Parathyroid adenoma (tissue), 2 donors: ENCODE data around the gene RASA2.
A peak's percentile ranks its signal among the peaks of the same experiment; 100 is the strongest.

ENCODE experiments used
- H2AFZ ChIP-seq: fragments of 300-600 bp; sonication (generic); one replicate; pipeline ENCODE4 v1.7.0; 2017; ENCODE audit warnings: antibody characterized with exemption, mild to moderate bottlenecking
- H3K27ac ChIP-seq: fragments of 300-600 bp; sonication (generic); one replicate; pipeline ENCODE4 v1.7.0; 2017
- H3K27me3 ChIP-seq: fragments of 300-600 bp; sonication (generic); one replicate; pipeline ENCODE4 v1.7.0; 2017; ENCODE audit warnings: low read length; ENCODE audit not compliant: control insufficient read depth, insufficient read depth
- H3K36me3 ChIP-seq: fragments of 300-600 bp; sonication (generic); one replicate; pipeline ENCODE4 v1.7.0; 2017; ENCODE audit warnings: low read length; ENCODE audit not compliant: control insufficient read depth, insufficient read depth
- H3K4me1 ChIP-seq: fragments of 300-600 bp; sonication (generic); one replicate; pipeline ENCODE4 v1.7.0; 2017; ENCODE audit warnings: control low read depth
- H3K4me2 ChIP-seq: fragments of 300-600 bp; sonication (generic); one replicate; pipeline ENCODE4 v1.7.0; 2017; ENCODE audit warnings: low read length
- H3K4me3 ChIP-seq: fragments of 300-600 bp; sonication (generic); one replicate; pipeline ENCODE4 v1.7.0; 2017; ENCODE audit warnings: low read depth, low read length
- H3K79me2 ChIP-seq: fragments of 300-600 bp; sonication (generic); one replicate; pipeline ENCODE4 v1.7.0; 2017; ENCODE audit warnings: control low read depth
- H3K9ac ChIP-seq: fragments of 300-600 bp; sonication (generic); one replicate; pipeline ENCODE4 v1.7.0; 2017; ENCODE audit warnings: mild to moderate bottlenecking
- H3K9me3 ChIP-seq: fragments of 300-600 bp; sonication (generic); one replicate; pipeline ENCODE4 v1.7.0; 2017; ENCODE audit warnings: low read length; ENCODE audit not compliant: control insufficient read depth
- CTCF ChIP-seq: fragments of 300-600 bp; sonication (generic); IDR thresholded peaks from one replicate; pipeline ENCODE4 v1.7.0; 2017; ENCODE audit warnings: antibody characterized with exemption, mild to moderate bottlenecking
- donor health status: primary hyperparathyroidism.

RASA2 gene

GRCh38 chr3:141647562-141647915 lies 160.7 kb downstream of the RASA2 start:
- H3K4me3 ChIP-seq, result no peak overlapping the region
- H3K27ac ChIP-seq, result no peak overlapping the region
- no peaks in the 10 kb centered on the region for H3K79me2 ChIP-seq
- no peaks in the 10 kb centered on the region for H3K4me1 ChIP-seq
- no peak overlapping the region for H3K4me2 ChIP-seq
- no peaks in the 10 kb centered on the region for H3K27me3 ChIP-seq
- peak overlapping the region; percentile 15 for H2AFZ ChIP-seq
- H3K36me3 ChIP-seq, result no peaks in the 10 kb centered on the region
- H3K9me3 ChIP-seq, result no peaks in the 10 kb centered on the region
- no peak for TF ChIP-seq CTCF
- no peak overlapping the region for H3K9ac ChIP-seq

GRCh38 chr3:141648055-141648910 lies 161.5 kb downstream of the RASA2 start:
- no peaks in the 10 kb centered on the region for H3K36me3 ChIP-seq
- no peak overlapping the region for H3K4me2 ChIP-seq
- H3K9me3 ChIP-seq, result no peaks in the 10 kb centered on the region
- no peak for TF ChIP-seq CTCF
- no peaks in the 10 kb centered on the region for H3K79me2 ChIP-seq
- no peak overlapping the region for H3K27ac ChIP-seq
- no peak overlapping the region for H3K4me3 ChIP-seq
- H2AFZ ChIP-seq, result no peak overlapping the region
- no peaks in the 10 kb centered on the region for H3K4me1 ChIP-seq
- no peaks in the 10 kb centered on the region for H3K27me3 ChIP-seq
- H3K9ac ChIP-seq, result no peak overlapping the region

- H3K27me3 ChIP-seq, result no peaks in the 10 kb centered on the region
- TF ChIP-seq CTCF, result no peak
- H3K9ac ChIP-seq, result no peak overlapping the region
- no peaks in the 10 kb centered on the region for H3K36me3 ChIP-seq
- no peaks in the 10 kb centered on the region for H3K79me2 ChIP-seq
- H3K4me1 ChIP-seq, result no peaks in the 10 kb centered on the region
- H3K4me2 ChIP-seq, result no peak overlapping the region
- H2AFZ ChIP-seq, result no peak overlapping the region
- no peaks in the 10 kb centered on the region for H3K9me3 ChIP-seq
- no peak overlapping the region for H3K27ac ChIP-seq
- no peak overlapping the region for H3K4me3 ChIP-seq
Measured at GRCh38 chr3:141649871-141650270, 163.0 kb downstream of the RASA2 start.

GRCh38 chr3:141650783-141651182 lies 164.0 kb downstream of the RASA2 start:
- Histone ChIP-seq H3K36me3 (no peaks in the 10 kb centered on the region), H3K4me3 (no peak overlapping the region), H3K79me2 (no peaks in the 10 kb centered on the region), H3K4me2 (no peak overlapping the region), H3K4me1 (no peaks in the 10 kb centered on the region), H3K9me3 (no peaks in the 10 kb centered on the region), H3K9ac (no peak overlapping the region), H3K27me3 (no peaks in the 10 kb centered on the region), H3K27ac (no peak overlapping the region), H2AFZ (no peak overlapping the region)
- TF ChIP-seq CTCF, result no peak

- H3K27me3 ChIP-seq, result no peaks in the 10 kb centered on the region
- H3K27ac ChIP-seq, result no peak overlapping the region
- no peaks in the 10 kb centered on the region for H3K4me1 ChIP-seq
Measured at GRCh38 chr3:141651409-141651808, 164.6 kb downstream of the RASA2 start.

More at GRCh38 chr3:141651409-141651808, 164.6 kb downstream of the RASA2 start:
- no peaks in the 10 kb centered on the region for H3K9me3 ChIP-seq
- H2AFZ ChIP-seq, result no peak overlapping the region
- H3K9ac ChIP-seq, result no peak overlapping the region
- H3K36me3 ChIP-seq, result no peaks in the 10 kb centered on the region
- no peaks in the 10 kb centered on the region for H3K79me2 ChIP-seq
- TF ChIP-seq CTCF, result no peak
- H3K4me3 ChIP-seq, result no peak overlapping the region
- H3K4me2 ChIP-seq, result no peak overlapping the region
